ENCODE measurements around the gene ARHGAP45. TPM values are rescaled to one million over a fixed set of nuclear protein-coding genes. Genes with fewer than 3 reads are reported as not detected.

The ARHGAP45 gene
- total RNA-seq, 3 donors from 2014 or later = 33.9 to 64.3 (median 58.8) TPM

- Histone ChIP-seq H3K36me3 (ENCODE audit: low read depth) (no peaks in the 10 kb centered on the region), H3K4me1 (ENCODE audit: low read depth) (peaks cover 44% of the 10 kb centered on the region), H3K4me3 (no peak overlapping the region), H3K9me3 (no peaks in the 10 kb centered on the region)
- intact Hi-C loops (cut with DNase I, micrococcal nuclease) = no loop called here
- TF ChIP-seq CTCF (IDR thresholded peaks at IDR 0.05) = no peak
- peak; percentile 70 for ATAC-seq
- peak; percentile 68 to 79 (median 73) for DNase-seq
These were observed 1.3 kb upstream of the ARHGAP45 start for GRCh38 chr19:1065606-1066109.

GRCh38 chr19:1066251-1066747 is 668 bp upstream of the ARHGAP45 start:
- no peaks in the 10 kb centered on the region for H3K36me3 ChIP-seq (ENCODE audit: low read depth)
- TF ChIP-seq CTCF (IDR thresholded peaks at IDR 0.05) = no peak
- DNase-seq (peak; percentile 21 to 69 (median 56)), ATAC-seq (no peak)
- no peaks in the 10 kb centered on the region for H3K9me3 ChIP-seq
- peak overlapping the region; percentile 40 for H3K4me3 ChIP-seq
- peaks cover 44% of the 10 kb centered on the region for H3K4me1 ChIP-seq (ENCODE audit: low read depth)
- intact Hi-C loops (cut with DNase I, micrococcal nuclease) = no loop called here

GRCh38 chr19:1067341-1067957 is 482 bp downstream of the ARHGAP45 start:
- no peak for ATAC-seq

GRCh38 chr19:1068009-1069001 is 1.3 kb downstream of the ARHGAP45 start:
- no peak for TF ChIP-seq CTCF (IDR thresholded peaks at IDR 0.05)
- intact Hi-C loops (cut with DNase I, micrococcal nuclease) = no loop called here
- H3K36me3 ChIP-seq (ENCODE audit: low read depth) = no peaks in the 10 kb centered on the region
- H3K4me1 ChIP-seq (ENCODE audit: low read depth) = peaks cover 44% of the 10 kb centered on the region
- DNase-seq (peak; percentile 70 to 89 (median 77)), ATAC-seq (peak; percentile 10)
- no peak overlapping the region for H3K4me3 ChIP-seq
- H3K9me3 ChIP-seq = no peaks in the 10 kb centered on the region

More at GRCh38 chr19:1067341-1067957, 482 bp downstream of the ARHGAP45 start:
- Histone ChIP-seq H3K4me3 (peak overlapping the region; percentile 40), H3K4me1 (ENCODE audit: low read depth) (peaks cover 44% of the 10 kb centered on the region), H3K36me3 (ENCODE audit: low read depth) (no peaks in the 10 kb centered on the region), H3K9me3 (no peaks in the 10 kb centered on the region)
- intact Hi-C loops (cut with DNase I, micrococcal nuclease) = no loop called here
- no peak for TF ChIP-seq CTCF (IDR thresholded peaks at IDR 0.05)
- peak in 1 of 3 donors; percentile 53 for DNase-seq

GRCh38 chr19:1069009-1069779 is 2.2 kb downstream of the ARHGAP45 start:
- intact Hi-C loops (cut with DNase I, micrococcal nuclease) = no loop called here
- DNase-seq = peak; percentile 72 to 92 (median 81)
- no peaks in the 10 kb centered on the region for H3K36me3 ChIP-seq (ENCODE audit: low read depth)
- no peaks in the 10 kb centered on the region for H3K9me3 ChIP-seq
- ATAC-seq = peak; percentile 59
- no peak overlapping the region for H3K4me3 ChIP-seq
- no peak for TF ChIP-seq CTCF (IDR thresholded peaks at IDR 0.05)
- H3K4me1 ChIP-seq (ENCODE audit: low read depth) = peaks cover 48% of the 10 kb centered on the region
